ENCODE data around the gene HLCS.
"Not testable (repeated sequence)": the region's sequence is repeated elsewhere in the genome, so short reads cannot be mapped to it uniquely, and the experiment has no call there.

The HLCS gene

GRCh38 chr21:36966066-36966820, at the start of gene HLCS:
TSS of gene HLCS (minus strand) at chr21:36966669. CDS start at chr21:36966638, 31 bp downstream.
- in situ Hi-C loops (cut with MboI; ENCODE audit: low pct_unique_long_range_greater_than_20kb, low sequenced_read_pairs, unreplicated experiment): no loop called here
- peak; percentile 47 for TF ChIP-seq CTCF (IDR thresholded peaks at IDR 0.05; ENCODE audit: extremely low read depth, insufficient read depth, missing control alignments)
- peak; percentile 89 for DNase-seq (ENCODE audit: low spot score)

- DNase-seq (ENCODE audit: low spot score): peak; percentile 87
- peak; percentile 96 for TF ChIP-seq CTCF (IDR thresholded peaks at IDR 0.05; ENCODE audit: extremely low read depth, insufficient read depth, missing control alignments)
- in situ Hi-C loops (cut with MboI; ENCODE audit: low pct_unique_long_range_greater_than_20kb, low sequenced_read_pairs, unreplicated experiment): no loop called here
Measured at GRCh38 chr21:37009740-37010341, 43.4 kb upstream of the HLCS start.

GRCh38 chr21:37008724-37009123, 42.3 kb upstream of the HLCS start:
- DNase-seq (ENCODE audit: low spot score): no peak
- in situ Hi-C loops (cut with MboI; ENCODE audit: low pct_unique_long_range_greater_than_20kb, low sequenced_read_pairs, unreplicated experiment): no loop called here

DNA sequence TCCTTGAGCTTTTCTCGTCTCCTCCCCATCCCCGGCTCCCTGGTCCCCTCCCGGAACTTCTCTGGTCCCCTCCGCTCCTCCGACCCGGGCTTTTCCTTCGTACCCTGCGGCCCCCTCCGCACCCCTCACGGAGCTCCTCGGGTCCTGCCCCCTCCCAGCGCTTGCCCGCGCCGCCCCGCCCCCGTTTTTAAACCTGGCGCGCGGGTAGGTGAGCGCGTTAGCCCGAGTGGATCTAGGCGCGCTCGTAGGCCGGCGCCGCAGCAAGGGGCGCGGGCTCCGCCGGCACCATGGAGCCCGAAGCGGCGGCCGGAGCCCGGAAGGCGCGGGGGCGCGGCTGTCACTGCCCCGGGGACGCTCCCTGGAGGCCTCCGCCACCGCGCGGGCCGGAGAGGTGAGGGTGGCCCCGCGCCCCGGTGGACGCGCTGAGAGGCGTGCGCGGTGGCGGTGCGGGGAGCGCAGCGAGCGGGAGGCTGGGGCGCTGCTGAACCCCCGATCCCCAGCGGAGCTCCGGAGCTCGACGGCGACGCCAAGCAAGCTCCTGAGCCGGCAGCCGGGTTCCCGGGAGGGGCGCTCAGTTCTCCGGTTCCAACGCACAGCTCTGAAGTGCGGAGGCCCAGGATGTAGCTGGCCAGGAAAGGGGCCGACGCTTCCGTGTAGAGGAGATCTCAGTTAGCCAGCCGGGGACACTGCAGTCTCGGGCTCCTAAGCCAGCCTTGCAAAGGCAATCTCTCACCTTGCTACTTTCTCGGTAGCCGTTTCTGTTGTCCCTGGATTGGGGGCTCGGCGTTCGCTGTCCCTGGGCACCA, 40.2 kb upstream of the HLCS start, which contains the start of gene RIPPLY3:
RIPPLY3 (plus strand) TSS at position 217 of the 806 bp plus-strand sequence; CDS start at position 288, 71 bp downstream.
- peak; percentile 54 for DNase-seq (ENCODE audit: low spot score)
- no peak for TF ChIP-seq CTCF (IDR thresholded peaks at IDR 0.05; ENCODE audit: extremely low read depth, insufficient read depth, missing control alignments)
- in situ Hi-C loops (cut with MboI; ENCODE audit: low pct_unique_long_range_greater_than_20kb, low sequenced_read_pairs, unreplicated experiment): no loop called here

More at GRCh38 chr21:37008724-37009123, 42.3 kb upstream of the HLCS start:
- TF ChIP-seq CTCF (IDR thresholded peaks at IDR 0.05; ENCODE audit: extremely low read depth, insufficient read depth, missing control alignments): no peak

GRCh38 chr21:37005548-37006485, 39.3 kb upstream of the HLCS start:
- DNase-seq (ENCODE audit: low spot score): no peak
- in situ Hi-C loops (cut with MboI; ENCODE audit: low pct_unique_long_range_greater_than_20kb, low sequenced_read_pairs, unreplicated experiment): no loop called here
- TF ChIP-seq CTCF (IDR thresholded peaks at IDR 0.05; ENCODE audit: extremely low read depth, insufficient read depth, missing control alignments): no peak

DNA sequence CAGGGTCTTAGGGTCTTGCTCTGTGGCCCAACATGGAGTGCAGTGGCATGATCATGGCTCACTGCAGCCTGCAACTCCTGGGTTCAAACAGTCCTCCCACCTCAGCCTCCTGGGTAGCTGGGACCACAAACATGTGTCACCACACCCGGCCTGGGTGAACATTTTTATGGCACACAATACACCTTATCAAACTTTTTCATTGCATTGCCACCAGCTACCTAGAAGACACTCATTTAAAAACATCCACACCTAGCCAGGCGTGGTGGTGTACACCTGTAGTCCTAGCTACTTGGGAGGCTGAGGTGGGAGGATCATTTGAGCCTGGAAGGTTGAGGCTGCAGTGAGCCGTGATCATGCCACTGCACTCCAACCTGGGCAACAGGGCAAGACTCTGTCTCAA, 37.4 kb upstream of the HLCS start:
- in situ Hi-C loops (cut with MboI; ENCODE audit: low pct_unique_long_range_greater_than_20kb, low sequenced_read_pairs, unreplicated experiment): not testable (repeated sequence)

DNA sequence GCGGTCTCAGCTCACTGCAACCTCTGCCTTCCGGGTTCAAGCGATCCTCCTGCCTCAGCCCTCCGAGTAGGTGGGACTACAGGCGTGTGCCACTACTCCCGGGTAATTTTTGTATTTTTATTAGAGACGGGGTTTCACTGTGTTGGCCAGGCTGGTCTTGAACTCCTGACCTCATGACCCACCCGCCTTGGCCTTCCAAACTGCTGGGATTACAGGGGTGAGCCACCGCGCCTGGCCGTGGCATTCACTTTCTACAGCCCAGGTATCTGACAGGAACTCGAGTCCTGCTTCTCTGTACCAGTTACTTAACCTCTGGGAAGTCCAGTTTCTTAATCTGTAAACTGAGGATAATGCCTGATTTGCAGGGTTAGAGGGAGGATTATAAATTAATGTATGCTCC, 36.4 kb upstream of the HLCS start:
- in situ Hi-C loops (cut with MboI; ENCODE audit: low pct_unique_long_range_greater_than_20kb, low sequenced_read_pairs, unreplicated experiment): not testable (repeated sequence)

More for the DNA sequence above, 37.4 kb upstream of the HLCS start:
- not testable (repeated sequence) for DNase-seq (ENCODE audit: low spot score)

More for the DNA sequence above, 36.4 kb upstream of the HLCS start:
- DNase-seq (ENCODE audit: low spot score): not testable (repeated sequence)
